HUDEP-2 (cell line): ENCODE data around the gene PEX26.
A peak's percentile ranks its signal among the peaks of the same experiment; 100 is the strongest.
"Not testable (repeated sequence)": the region's sequence is repeated elsewhere in the genome, so short reads cannot be mapped to it uniquely, and the experiment has no call there.

Source experiments
- DNase-seq, 76 experiments: peaks; one replicate each; lab custom pipeline; 2025; ENCODE audit not compliant: unreplicated experiment in 76 of 76; lab: John Stamatoyannopoulos, UW

PEX26 gene

DNA sequence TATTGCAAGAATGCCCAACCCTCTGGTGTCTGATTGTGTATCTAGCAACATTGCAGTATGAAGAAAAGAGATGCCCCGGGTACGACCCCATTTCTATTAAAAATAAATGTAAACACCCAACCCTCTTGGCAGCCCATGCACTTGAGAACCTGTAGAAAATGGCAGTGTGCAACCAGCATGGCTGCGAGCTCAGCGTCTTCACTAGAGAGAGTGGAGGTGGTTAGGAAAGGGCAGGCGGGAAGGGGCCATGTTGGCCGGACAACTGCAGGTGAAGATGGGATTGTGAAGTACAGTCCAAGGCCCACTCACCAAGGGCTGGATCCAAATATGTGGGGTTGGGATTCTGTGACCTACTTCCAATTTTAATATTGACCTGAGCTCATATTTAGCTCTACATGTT lies 15.9 kb downstream of the PEX26 start:
- DNase-seq, result no peak

DNA sequence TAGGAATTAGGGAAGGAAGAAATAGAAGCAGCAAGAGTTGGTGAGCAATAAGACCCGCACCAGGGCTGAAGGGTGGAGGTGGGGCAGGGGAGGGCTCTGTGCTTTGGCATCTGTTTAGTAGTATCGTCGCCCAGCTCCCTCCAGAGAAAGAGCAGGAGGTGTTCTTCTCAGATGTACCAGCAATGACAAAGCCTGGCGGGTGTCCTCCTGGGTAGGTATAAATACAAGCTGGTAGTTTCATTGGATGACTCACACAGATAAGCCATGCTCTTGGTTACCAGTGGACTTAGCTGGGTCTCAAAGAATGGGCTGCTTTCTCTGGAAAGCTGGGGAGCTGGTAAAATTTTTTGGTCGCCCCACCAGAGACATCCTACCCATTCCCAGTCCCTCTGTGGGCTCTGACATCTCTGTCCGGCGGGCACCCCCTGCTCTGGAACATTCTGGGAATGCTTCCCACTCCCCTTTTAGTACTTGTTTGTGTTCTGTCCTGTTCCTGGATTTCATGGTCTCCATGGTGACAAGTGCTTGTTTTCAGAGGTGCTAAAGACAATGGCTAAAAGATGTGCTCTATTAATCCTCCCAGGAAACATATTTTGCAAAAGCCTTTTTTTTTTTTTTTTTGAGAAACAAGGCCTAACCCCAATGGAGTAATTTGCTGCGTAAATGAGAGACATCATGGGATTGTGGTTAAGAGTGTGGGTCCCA lies 17.5 kb downstream of the PEX26 start:
- DNase-seq, result no peak

DNA sequence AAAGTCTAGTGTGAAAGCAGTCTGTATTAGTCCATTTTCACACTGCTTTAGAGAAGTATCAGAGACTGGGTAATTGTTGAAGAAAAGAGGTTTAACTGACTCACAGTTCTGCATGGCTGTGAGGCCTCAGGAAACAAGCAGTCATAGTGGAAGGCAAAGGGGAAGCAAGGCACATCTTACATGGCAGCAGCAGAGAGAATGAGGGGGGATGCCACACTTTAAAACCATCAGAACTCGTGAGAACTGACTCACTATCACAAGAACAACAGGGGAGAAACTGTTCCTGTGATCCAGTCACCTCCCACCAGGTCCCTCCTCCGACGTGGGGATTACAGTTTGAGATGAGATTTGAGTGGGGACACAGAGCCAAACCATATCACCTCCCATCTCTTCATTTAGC lies 19.0 kb downstream of the PEX26 start:
- DNase-seq, result no peak

DNA sequence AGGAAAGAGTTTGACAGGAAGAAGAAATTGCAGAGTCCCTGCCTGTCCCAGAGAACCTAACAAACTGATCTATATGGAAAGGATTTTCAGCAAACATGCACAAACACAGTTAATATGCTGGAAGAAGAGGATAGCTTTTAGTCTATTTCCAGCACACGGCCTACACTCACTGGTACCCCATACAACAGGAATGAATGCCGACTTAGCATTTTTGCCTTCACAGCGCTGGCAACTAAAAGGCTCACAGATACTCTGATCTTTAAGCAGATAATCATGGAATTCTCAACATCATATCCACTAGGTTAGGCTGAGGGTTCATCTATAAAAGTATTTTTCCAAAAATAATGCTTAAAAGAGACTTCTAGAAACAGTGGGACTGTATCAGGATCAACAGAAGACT lies 23.0 kb downstream of the PEX26 start:
- DNase-seq, result no peak

DNA sequence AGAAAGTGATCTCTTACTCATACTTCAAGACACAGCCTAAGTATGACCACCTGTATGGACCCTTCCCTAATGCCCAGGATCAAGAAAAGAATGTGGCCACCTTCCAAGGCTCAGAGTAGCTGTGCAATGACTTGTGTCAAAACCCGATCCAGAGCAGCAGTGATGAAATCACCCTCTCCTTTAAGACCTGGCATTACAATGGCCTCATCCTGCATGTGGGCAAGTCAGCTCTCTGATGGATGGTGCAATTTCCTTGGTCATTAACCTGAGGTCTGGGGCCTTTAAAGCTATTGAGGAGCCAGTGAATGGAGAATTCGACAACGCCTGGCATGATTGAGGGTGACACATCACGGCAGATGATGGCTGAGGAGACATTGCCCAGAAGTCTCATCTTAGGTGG lies 23.7 kb downstream of the PEX26 start:
- no peak for DNase-seq

DNA sequence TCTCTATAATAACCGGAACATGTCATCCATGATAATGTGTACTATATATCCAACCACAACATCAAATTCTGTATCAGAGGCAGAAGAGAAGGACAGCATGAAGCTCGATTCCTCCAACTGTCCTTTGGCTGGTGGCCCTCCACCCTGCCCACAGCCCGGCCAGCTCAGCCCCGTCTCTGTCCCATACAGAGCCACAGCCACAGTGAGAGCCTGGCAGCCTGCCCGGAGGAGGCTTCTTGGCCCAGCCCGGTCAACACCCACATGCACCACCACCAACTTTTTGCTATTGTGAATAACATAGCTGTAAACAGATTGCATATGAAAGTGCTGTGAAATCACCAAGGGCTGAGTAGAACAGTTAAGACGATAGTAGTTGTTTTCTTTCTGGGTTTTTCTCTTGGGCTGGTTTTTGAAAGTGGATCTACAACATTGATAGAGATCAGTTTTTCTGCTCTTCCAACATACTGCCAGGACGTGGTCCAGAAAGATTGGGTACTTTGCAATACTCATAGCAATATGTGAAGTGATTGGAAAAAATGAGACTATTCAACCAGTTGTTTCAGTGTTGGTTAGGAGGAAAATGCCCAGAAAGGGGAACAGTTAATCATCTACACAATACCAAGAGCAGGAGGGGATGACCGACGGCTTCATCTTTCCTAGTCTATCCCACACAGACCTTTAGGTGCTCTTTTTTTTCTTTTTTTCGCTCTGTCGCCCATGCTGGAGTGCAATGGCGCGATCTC lies 25.9 kb downstream of the PEX26 start:
- DNase-seq, result peak in 46 of 76 experiments; percentile 4 to 70 (median 28)

DNA sequence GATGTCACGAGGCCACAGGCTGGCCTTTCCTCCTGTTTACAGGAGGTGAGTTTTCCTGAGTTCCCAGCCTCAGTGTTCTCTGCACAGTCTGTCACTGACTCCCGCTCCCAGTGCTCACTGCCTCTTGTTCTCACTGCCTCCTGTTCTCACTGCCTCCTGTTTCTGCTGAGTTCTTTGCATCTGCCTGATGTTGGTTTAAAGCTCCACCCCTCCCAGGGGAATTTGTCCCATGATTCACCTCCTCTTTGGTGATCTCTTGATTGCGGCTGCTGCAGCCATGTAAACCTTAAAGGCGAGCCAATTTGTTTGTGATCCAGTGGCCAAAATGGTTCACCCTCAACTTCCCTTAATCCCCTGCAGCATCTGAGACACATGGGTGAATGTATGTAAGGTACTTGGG lies 26.8 kb downstream of the PEX26 start:
- DNase-seq, result no peak

DNA sequence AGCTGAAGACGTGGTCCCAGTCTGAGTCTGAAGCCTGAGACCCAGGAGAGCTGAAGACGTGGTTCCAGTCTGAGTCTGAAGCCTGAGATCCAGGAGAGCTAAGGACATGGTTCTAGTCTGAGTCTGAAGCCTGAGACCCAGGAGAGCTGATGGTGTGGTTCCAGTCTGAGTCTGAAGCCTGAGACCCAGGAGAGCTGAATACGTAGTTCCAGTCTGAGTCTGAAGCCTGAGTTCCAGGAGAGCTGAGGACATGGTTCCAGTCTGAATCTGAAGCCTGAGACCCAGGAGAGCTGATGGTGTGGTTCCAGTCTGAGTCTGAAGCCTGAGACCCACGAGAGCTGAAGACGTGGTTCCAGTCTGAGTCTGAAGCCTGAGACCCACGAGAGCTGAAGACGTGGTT lies 28.2 kb downstream of the PEX26 start:
- DNase-seq, result not testable (repeated sequence)

DNA sequence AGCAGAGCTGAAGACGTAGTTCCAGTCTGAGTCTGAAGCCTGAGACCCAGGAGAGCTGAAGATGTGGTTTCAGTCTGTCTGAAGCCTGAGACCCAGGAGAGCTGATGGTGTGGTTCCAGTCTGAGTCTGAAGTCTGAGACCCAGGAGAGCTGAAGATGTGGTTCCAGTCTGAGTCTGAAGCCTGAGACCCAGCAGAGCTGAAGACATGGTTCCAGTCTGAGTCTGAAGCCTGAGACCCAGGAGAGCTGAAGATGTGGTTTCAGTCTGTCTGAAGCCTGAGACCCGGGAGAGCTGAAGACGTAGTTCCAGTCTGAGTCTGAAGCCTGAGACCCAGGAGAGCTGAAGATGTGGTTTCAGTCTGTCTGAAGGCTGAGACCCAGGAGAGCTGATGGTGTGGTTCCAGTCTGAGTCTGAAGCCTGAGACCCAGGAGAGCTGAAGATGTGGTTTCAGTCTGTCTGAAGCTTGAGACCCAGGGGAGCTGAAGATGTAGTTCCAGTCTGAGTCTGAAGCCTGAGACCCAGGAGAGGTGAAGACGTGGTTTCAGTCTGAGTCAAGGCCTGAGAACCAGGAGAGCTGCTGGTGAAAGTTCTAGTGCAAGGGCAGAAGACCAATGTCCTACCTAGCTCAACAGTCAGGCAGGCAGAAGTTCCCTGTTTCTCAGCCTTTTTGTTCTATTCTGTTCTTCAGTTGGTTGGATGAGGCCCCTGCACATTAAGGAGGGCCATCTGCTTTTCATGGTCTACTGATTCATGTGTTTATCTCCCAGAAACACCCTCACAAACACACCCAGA lies 29.0 kb downstream of the PEX26 start:
- DNase-seq, result peak in 5 of 76 experiments; percentile 2 to 15 (median 9)

DNA sequence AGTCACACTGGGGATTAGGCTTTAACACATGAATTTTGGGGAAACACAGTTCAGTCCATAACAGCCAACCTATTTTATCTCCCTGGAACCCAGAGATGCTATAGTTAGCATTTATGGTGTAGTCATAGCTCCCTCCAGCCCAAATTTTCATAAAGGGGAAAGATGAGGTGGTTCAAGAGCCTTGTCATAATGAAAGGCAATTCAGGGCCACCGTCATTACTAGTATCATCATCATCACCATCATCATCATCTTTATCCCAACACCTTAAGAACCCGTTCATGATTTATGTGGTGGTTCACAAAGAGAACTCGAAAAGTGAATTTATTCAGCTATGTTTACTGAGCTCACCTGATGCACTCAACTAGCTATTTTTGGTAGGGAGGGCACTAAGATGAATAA lies 30.4 kb downstream of the PEX26 start:
- DNase-seq, result no peak

DNA sequence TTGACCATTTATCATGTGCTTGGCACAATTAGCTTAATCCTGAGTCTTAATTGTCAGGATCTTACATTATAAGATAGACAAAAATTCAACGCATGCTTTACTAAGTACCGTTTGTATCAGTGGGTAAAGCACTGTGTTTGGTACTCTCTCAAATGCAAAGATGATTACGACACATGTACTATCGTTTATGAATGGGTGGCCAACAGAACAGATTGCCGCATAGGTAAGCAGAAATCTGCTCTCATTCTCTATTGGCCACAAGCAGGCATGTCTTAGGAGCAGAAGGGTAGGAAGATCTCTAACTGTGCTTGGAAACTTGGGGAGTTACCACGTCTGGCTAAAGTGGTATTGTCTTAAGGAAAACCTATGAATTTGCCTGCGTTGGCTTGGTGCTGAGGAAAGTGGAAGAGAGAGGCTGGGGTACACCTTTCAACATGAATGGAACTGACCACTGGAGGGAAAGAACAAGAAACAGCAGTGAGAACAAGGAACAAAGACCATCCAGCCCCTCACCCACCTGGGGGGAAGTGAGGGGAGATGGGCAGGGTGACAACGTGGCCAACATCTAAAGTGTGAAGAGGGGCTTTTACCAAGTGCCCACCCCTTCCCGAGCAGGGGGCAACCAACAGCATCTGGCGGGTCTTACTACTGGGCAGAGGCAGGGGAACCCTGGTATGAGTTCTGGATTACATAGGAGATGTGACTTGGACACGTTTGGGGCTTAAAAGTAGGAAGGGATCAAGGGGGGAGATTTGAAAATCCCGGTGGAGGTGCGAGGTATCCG lies 31.8 kb downstream of the PEX26 start:
- DNase-seq, result no peak

DNA sequence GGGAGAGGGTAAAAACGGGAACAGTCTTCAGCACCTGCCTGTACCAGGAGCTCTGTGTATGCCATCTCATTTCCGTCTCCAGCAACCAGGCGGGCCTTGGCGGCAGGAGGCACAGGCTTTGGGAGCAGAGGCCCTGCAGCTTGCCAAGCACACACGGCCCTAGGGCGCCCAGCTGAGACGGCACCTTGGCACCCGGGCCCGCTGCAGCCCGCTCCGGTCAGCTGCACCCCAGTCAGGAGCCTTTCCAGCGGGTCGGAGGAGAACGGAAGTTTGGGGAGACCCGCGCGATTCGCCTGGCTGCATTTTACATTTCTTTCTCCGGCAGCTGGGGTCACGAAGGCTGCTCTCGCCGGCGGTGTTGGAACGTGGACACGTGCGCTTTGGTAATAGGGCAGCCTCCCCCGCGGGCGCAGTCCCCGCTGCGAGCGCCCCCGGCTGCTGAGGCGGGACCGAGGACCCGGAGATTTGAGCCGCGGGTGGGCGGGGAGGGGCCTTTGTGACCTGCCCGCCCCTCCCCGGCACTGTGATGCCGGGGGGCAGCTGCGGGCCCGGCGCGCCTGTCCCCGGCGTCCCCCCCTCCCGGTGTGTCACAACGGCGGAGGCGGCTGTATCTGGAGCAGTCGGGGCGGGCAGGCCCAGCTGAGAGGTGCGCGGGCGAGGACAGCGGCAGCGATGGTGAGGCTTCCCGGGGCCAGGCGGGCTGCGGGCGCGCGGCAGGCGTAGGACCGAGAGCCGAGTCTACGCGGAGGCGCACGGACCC lies 32.6 kb downstream of the PEX26 start, which contains the start of gene TUBA8:
TUBA8 (plus strand) TSS at position 616 of the 760 bp plus-strand sequence; CDS start at position 673, 57 bp downstream.
- peak in 6 of 76 experiments; percentile 2 to 28 (median 16) for DNase-seq

DNA sequence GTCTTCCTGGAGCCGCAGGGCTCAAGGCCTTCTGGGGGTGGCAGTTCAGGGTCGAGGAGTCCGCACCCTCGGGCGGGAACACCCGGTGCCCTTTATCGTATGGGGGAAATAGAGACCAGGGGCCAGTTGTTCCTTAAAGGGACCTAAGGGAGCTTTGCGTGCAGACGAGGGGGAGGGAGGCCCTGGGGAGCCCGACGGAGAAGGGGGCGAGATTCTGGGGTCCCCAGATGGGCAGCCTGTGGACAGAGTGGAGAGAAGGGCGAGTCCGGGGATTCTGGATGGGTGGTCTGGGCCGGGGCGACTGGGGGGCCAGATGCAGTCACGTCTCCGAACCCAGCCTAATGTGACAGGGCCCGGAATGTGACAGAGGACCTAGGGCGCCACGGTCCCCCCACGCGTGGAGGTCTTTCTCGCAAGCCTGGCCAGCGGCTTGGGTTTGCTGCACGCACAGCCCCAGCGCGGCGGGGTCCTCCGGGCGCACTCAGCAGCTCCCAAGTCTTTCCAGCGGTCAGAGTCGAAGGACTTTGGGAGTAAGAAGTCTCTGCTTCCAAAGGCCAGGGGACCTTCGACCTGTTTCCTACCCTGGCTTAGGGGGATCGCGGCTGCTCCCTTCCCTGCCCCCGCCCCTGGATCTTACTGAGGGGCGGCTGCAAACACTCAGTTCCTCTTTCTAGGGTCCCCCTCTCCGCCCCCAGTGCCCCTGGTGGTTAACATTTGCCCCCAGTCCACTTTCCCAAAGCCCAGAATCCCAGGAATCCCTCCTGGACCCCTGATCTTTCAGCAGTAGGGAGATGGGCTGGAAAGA lies 33.4 kb downstream of the PEX26 start:
- no peak for DNase-seq

DNA sequence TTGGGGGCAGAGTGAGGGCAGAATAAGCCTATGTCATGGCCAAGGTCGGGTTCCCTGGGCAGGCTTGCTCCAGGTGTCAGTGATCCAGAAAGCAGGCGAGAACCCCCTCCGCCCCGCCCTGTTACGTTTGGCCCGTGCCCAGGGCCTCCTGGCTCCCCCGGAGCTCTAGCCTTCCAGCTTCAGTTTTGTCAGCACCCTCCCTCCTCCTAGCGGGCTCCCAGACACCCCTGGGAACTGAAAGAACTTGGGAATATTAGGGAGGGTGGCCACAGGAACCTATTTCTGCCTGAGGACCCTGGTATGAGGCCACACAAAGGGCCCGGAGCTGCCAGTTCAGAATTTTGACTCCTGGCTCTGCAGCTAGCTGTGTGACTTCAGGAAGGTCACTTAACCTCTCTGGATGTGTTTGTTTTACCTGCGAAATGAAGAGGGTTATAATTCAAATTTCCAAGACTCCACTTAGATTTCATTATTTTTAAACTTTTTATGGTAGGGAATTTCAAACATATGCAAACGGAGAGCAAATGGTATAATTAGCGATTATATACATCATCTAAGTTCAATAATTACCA lies 34.1 kb downstream of the PEX26 start:
- DNase-seq, result no peak

DNA sequence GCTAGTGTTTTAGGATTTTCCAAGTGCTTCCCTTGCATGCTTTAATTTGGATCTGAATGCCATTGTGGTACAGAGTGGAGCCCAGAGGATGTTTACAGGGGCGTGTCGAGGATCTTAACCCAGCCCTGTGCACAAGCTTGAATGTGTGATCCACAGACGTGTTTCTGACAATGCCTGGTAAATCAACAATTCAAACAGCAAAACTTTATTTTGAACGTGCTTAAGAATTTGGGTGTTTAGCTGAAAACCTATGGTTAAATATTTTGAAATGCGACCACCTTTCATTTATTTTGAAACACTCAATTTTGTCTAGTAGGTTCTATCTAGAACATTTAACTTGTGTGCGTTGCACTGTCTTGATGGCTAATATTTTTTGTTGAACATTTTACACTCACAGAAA lies 34.6 kb downstream of the PEX26 start:
- DNase-seq, result no peak

DNA sequence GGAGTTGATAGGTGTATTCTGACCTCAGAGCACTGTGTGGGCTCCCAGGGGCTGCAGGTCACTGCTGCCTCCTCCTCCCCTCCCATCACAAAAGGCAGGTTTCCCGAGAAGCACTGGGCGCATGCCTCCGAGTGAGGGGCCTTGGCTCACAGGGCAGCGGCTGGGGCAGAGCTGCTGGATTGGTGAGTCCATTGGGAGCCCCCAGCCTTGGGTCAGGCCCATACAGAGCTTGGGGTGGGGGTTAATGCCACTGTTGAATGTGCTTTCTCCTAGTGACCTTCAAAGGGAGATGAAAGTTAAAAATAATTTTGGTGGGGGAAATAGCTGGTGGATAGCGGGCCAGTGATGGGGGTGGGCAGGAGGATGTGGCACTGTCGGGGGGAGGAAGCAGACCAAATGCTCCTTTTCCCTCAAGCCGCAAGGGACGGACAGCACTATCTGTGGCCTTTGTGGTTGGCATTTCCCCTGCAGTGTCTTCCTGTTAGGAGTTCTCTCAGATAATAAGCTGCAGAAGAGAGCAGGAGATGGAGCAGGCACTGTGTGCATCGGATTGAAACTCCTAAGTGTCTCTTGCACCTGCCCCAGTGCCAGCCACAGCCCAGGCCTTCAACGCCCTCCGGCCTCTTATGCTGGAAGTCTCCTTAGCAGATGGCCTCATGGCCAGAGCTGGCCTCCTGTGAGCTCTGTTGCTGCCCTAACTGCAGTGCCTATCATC lies 36.0 kb downstream of the PEX26 start:
- DNase-seq, result no peak

DNA sequence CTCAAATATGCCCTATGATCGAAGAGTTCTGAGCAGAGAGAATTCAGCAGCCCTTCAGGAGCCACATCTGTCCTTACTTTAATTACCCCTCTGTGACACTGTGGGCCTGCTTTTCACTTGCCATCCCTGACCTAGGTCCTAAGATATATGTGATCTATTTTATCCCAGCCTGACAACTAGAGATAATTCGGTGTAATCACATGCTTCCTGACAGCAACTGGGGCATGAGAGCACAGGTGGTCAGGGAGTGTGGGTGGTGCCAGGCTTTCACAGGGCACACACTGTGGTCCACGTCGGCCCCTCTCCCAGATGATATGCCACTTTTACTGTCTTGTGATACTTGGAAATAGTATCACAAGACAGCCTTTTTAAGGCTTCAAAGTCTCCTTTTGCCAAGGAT lies 36.7 kb downstream of the PEX26 start:
- no peak for DNase-seq

DNA sequence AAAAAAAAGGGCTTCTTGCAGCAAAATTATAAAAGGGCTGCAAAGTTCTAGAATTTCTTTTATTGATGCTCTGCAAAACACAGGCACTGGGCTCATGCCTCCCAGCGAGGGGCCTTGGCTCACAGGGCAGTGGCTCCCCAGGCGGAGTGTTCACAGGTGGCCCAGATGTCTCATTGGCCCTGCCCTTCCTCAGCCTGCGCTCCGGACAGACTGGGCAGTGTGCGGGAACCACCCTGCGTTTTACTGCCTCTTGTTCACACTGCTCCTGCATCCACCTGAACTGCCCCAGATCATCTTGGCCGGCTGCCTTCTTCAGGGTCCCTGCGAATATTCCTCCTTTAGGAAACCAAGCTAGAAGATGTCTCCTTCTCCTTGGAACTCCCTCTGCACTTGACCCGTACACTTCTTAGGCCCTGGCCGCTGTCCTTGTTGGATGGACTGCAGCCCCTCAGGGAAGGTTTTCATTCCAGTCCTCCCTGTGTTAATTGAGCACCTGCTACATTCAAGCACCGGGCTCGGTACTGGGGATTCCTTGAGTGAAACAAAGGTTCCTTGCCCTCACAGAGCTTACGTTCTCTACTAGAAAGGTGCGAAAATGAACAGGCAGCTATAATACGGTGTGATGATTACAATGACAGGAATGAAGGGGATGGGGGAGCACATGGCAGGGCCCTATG lies 37.3 kb downstream of the PEX26 start:
- no peak for DNase-seq
